ENCODE measurements around the gene FAM110A.
"Not testable (repeated sequence)": the region's sequence is repeated elsewhere in the genome, so short reads cannot be mapped to it uniquely, and the experiment has no call there.

FAM110A gene

DNA sequence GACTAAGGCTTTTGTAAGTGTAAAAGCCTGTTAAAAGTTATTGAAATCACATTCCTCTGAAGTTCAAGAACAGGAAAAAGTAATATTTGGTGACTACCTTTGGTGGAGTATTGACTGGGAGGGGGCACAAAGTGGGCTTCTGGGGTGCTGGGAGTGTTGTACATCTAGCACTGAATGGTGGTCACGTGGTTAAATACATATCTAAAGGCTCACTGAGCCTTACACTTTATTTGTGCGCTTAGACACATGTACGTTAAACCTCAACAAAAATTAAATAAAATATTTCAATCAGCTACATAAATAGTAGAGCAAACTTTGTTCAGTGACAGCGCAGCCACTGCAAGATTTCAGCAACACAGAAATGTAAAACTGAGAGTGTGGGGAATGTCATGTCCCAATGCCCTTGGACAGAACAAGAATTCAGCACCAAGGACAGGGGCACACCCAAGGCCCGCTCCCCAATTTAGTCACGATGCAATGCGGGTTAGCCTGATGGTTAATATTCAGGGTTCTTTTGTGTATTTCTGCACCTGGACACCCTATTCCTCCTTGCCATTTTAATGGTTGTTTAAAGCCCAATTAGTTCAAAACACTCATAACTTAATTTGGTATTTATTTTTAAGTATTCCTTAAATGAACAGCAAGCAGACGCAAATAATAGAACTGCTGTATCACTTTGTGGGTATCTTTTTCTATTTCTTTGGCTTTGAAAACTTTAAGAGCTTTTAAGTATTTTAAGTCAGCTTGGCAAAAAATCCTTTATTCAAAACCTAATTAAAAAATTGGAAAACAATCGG, 45.2 kb downstream of the FAM110A start:
- no peak for DNase-seq

GRCh38 chr20:879626-880025, 46.1 kb downstream of the FAM110A start:
- no peak for DNase-seq

GRCh38 chr20:881051-881782, 47.7 kb downstream of the FAM110A start:
- DNase-seq, result no peak

DNA sequence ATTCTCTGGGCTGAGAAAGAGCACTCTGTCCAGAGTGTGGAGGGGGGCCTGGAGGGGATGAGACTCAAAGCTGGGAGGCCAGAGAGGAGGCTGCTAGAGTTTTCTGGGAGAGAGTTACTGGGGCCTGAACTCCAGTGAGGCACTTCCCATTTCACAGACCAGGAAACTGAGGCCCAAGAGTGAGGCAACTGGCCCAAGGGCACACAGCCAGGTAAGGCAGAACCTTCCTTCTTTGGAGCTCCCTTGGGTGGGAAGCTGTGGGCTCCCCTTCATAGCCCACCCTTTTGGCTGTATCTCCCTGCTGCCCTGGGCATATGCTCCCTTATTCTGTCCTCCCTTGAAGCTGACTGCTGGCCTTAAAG, 48.2 kb downstream of the FAM110A start:
- DNase-seq, result no peak

GRCh38 chr20:884983-885952, 51.8 kb downstream of the FAM110A start:
- DNase-seq, result no peak

GRCh38 chr20:887137-887536, 53.6 kb downstream of the FAM110A start:
- DNase-seq, result no peak

DNA sequence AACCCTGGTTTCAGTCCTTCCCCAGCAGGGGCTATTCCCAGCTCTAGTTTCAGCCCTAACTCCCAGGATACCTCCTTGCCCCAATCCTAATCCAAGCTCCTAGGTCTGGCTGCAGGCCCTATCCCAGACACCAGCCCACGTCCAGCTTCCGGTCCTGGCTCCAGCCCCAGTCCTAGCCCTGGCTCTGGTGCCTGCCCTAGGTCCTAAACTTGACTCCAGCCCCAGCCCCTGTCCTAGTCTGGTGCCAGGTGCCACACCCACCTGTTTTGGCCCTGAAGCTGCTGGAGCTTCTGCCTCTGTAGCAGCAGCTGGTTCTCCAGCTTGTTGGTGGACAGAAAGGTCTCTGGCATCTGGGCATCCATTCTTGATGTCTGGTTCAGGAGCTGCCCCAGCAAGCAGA, 54.5 kb downstream of the FAM110A start:
- no peak for DNase-seq

GRCh38 chr20:889106-889505, 55.6 kb downstream of the FAM110A start:
- no peak for DNase-seq

DNA sequence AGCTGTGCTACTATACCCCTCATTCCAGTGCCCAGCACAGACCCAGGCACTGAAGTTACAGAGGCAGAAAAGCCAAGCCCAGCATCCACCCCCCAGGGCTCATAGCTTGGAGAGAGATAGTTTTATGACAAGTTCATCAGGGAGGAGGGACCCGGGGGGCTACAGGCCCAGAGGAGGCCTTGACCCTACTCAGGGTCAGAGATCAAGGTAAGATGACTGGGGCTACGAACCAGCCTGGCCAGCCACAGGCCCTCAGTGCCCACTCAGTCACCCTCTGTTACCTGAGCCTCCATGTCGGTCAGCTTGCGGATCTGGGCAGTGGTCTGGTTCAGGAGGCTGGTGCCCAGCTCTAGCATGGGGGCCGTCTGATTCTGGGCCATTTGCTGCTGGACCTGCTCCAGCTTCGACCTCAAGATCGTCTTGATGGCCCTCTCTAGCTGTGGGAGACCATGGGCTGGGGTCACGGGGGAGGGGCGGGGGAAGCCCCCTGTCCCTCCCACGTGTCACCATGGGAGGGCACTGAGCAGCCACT, 56.5 kb downstream of the FAM110A start:
- no peak for DNase-seq

DNA sequence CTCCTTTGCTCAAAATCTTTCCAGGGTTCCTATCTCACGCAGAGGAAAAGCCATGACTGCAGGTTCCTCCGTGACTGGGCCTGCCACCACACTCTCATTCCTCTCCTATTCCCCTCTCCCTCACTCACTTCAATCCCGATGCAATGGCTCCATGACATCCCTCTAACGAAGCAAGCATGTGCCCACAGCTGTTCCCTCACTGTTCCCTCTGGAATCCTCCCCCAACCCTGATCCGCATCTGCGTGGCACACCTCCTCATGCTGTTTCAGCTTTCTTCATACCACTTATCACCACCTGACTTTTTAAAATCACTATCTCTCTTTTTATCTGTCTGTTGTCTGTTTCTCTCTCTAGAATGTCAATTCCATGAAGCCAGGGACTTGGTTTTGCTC, 57.1 kb downstream of the FAM110A start:
- no peak for DNase-seq

- DNase-seq, result no peak
Observed at GRCh38 chr20:891058-891705, 57.7 kb downstream of the FAM110A start.

DNA sequence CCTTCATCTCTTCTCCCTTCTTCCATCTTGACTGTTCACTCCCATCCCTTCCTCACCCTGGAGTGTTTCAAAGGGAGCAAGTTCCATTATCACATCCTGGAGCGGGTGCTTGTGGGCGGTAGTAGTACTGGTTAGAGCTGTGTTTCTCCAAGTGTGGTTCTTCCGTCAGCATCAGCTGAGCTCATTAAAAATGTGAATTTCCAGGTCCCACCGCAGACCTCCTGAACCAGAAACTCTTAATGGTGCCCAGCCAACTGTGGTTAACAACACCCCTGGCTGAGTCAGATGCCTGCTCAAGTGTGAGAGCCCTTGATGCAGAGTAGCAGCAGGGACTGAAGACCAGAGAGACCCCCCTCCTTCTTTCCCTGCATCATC, 58.2 kb downstream of the FAM110A start:
- DNase-seq, result no peak

DNA sequence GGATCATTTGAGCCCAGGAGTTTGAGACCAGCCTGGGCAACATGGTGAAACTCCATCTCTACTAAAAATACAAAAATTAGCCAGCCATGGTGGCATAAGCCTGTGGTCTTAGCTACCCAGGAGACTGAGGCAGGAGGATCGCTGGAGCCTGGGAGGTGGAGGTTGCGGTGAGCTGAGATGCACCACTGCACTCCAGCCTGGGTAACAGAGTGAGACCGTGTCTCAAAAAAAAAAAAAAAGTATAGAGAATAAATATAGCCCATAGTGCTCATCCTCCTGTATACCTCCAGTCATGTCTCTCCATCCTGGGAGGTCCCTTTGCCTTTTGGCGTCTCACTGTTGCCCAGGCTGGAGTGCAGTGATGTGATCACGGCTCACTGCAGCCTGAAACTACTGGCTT, 58.9 kb downstream of the FAM110A start:
- not testable (repeated sequence) for DNase-seq
